Activated CD4-positive, alpha-beta memory T cell treated with anti-CD3 and anti-CD28 coated beads for 36 hours (primary cell): Measurements from ENCODE around the gene PDGFA. TPM values are rescaled to one million over a fixed set of nuclear protein-coding genes. Genes with fewer than 3 reads are reported as not detected.
A peak's percentile ranks its signal among the peaks of the same experiment; 100 is the strongest.

Experiments used
- CTCF ChIA-PET: fragments of 350-600 bp; sonication (Branson Sonifier 250); formaldehyde crosslinking; loops from one replicate; lab custom pipeline; 2021; ENCODE audit warnings: antibody characterized with exemption, inconsistent platforms; lab: Charles Lee
- POLR2A ChIA-PET: fragments of 350-600 bp; sonication (Branson Sonifier 250); formaldehyde crosslinking; loops from one replicate; lab custom pipeline; 2021; ENCODE audit warnings: antibody characterized with exemption; lab: Charles Lee
- DNase-seq: peaks from one replicate; pipeline ENCODE4 v3.0.0-alpha.2; 2020
- H3K27ac Mint-ChIP-seq: one replicate; pipeline ENCODE4 v1.8.0; 2021; ENCODE audit warnings: mixed read lengths
- H3K27me3 Mint-ChIP-seq: one replicate; pipeline ENCODE4 v1.8.0; 2021; ENCODE audit warnings: mixed read lengths
- H3K36me3 Mint-ChIP-seq: one replicate; pipeline ENCODE4 v1.8.0; 2021; ENCODE audit warnings: mixed read lengths
- H3K4me1 Mint-ChIP-seq: one replicate; pipeline ENCODE4 v1.8.0; 2021; ENCODE audit warnings: low read depth, mixed read lengths
- H3K4me3 Mint-ChIP-seq: one replicate; pipeline ENCODE4 v1.8.0; 2021; ENCODE audit warnings: mild to moderate bottlenecking, mixed read lengths
- H3K9me3 Mint-ChIP-seq: one replicate; pipeline ENCODE4 v1.8.0; 2021; ENCODE audit warnings: mixed read lengths
- intact Hi-C: fragments of 100-400 bp; cut with micrococcal nuclease; formaldehyde crosslinking; loops from one replicate; pipeline ENCODE4 v1.15.1; 2023
- total RNA-seq, 2 experiments: library from RNA; stranded (reverse); gene quantifications; one replicate each; pipeline ENCODE4 v1.2.3, GENCODE V29; 2021

The PDGFA gene
- total RNA-seq, 2 experiments from 2014 or later, result 6.3 to 6.9 TPM

DNA sequence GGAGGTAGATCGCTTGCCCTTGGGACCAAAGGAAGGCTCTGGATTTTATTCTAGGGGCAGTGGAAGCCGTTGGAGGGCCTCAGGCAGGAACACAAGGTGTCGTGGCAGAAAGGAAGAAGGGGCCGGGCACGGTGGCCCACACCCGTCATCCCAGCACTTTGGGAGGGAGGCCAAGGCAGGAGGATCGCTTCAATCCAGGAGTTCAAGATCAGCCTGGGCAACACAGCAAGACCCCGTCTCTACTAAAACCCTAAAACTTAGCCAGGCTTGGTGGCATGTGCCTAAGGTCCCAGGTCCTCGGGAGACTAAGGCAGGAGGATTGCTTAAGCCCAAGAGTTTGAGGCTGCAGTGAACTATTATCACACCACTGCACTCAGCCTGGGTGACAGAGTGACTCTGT, 5.2 kb upstream of the PDGFA start:
- H3K4me1 Mint-ChIP-seq, result peaks cover 4% of the 10 kb centered on the region
- intact Hi-C loops, result loop anchor here (5.0 kb wide), 1 partner anchor 203 kb away; the partner anchor contains the start of genes DNAAF5 and PRKAR1B
- CTCF ChIA-PET, result no interaction called here

DNA sequence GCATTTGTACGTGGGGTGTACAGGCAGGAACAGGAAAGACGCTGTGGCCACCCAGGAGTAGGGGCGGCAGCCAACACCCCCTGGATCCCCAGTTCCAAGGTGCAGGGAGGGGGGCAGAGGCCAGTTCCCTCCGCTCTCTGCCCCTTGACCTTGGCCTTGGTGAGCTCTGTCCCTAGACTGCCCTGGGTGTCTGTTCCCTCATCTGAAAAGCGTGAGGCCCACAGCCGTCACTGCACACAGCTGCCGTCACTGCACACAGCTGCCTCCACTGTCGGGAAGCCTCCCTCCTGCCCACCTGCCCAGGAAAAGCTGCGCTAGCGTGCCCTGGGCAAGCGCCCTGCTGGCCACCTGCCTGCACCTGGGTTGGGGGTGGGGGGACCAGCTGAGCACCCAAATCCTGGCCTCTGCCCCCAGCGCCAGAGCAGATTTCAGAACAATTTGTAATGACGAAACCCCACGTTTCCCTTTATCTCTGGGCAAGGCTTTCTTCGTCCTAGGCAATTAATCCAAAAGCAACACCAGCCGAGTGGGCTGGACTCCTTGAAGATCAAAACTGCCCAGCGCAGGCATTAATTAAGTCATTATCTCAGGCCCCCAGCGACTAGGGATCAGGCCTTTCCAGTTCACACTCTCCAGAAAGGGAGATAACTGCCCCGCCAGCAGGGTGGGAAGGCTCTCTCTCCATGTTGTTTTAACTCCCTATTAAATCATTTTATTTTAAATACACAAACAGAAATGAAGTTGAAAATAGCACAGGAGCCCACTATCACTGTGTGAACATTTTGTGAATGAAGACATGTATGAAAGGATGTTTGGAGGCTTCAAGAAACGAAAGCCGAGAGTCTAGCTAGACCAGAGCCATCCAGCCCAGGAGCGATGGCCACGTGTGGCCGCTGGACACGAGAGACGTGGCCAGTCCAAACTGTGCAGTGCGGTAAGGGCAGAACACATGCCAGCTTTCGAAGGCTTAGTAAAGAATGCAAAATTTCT, 4.0 kb upstream of the PDGFA start:
- Mint-ChIP-seq H3K4me1 (peaks cover 5% of the 10 kb centered on the region), H3K36me3 (no peaks in the 10 kb centered on the region), H3K27me3 (peaks cover 27% of the 10 kb centered on the region), H3K4me3 (no peak overlapping the region), H3K27ac (no peak overlapping the region), H3K9me3 (no peaks in the 10 kb centered on the region)
- POLR2A ChIA-PET, result no interaction called here
- intact Hi-C loops, result loop anchor here (5.0 kb wide), 1 partner anchor 204 kb away; the partner anchor contains the start of genes DNAAF5 and PRKAR1B
- CTCF ChIA-PET, result no interaction called here
- no peak for DNase-seq

More for the DNA sequence above, 5.2 kb upstream of the PDGFA start:
- peaks cover 26% of the 10 kb centered on the region for H3K27me3 Mint-ChIP-seq
- POLR2A ChIA-PET, result no interaction called here
- no peak overlapping the region for H3K27ac Mint-ChIP-seq
- no peaks in the 10 kb centered on the region for H3K9me3 Mint-ChIP-seq
- no peak for DNase-seq
- no peaks in the 10 kb centered on the region for H3K36me3 Mint-ChIP-seq
- no peak overlapping the region for H3K4me3 Mint-ChIP-seq

DNA sequence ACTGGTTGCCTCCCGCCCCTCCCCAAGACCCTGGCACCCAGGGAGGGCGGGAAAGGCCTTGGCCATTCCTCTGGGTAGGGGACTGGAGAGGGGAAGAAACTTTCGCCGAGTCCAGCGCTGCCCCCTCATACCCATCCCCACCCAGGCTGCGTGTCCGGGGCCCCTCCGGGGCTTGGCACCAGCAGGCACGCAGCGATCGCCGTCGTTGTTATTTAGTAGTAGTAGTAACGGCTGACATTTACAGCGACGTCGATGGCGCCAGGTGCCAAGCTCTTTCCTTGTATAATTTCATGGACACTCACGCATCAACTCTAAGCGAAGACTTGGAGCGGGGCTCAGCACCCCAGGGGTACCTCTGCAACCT, 3.3 kb upstream of the PDGFA start:
- H3K27ac Mint-ChIP-seq, result no peak overlapping the region
- no peak for DNase-seq
- POLR2A ChIA-PET, result no interaction called here
- intact Hi-C loops, result loop anchor here (5.0 kb wide), 1 partner anchor 204 kb away; the partner anchor contains the start of genes DNAAF5 and PRKAR1B
- no peak overlapping the region for H3K4me3 Mint-ChIP-seq
- peaks cover 8% of the 10 kb centered on the region for H3K4me1 Mint-ChIP-seq
- H3K27me3 Mint-ChIP-seq, result peaks cover 28% of the 10 kb centered on the region
- CTCF ChIA-PET, result no interaction called here
- H3K36me3 Mint-ChIP-seq, result no peaks in the 10 kb centered on the region
- H3K9me3 Mint-ChIP-seq, result no peaks in the 10 kb centered on the region

DNA sequence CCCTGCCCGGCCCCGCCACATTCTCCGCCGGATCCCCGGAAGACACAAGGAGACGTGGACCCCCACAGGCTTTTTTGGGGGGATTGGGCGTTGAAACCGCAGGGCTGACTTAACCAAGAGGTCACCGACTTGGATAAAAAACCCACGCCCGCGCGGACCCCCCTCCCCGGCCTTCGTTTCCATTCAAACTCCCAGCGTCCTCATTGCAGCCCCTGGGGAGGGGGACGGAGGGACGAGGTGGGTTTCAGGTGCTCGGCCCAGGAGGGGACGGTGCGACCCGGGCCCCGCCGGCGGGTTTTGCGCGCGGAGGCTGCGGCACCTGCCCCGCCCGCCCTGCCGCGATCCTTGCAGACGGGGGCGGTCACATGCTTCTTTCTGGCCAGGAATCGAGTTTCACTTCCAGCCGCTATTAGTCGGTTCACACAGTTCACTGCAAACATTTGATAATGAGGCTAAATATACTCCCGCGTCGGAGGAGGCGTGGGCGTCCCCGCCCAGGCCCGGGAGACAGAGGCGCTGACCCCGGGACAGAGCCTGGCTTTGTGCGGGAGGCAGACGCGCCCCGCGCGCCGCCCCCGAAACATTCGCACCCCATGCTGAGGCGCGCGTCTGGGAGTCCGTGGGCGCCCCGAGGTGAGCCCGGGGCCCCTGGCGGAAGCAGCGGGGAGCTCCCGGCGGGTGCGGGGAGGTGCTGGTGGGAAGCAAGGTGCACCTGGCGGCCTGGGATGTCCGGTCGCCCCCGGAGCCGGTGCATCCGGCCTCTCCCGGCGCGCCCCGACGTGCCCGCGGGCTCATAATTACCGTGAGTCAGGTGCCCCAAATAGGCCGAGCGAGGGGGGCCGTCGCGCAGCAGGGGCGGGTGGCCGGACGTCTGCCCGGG, 2.7 kb upstream of the PDGFA start:
- no peak overlapping the region for H3K4me3 Mint-ChIP-seq
- CTCF ChIA-PET, result no interaction called here

DNA sequence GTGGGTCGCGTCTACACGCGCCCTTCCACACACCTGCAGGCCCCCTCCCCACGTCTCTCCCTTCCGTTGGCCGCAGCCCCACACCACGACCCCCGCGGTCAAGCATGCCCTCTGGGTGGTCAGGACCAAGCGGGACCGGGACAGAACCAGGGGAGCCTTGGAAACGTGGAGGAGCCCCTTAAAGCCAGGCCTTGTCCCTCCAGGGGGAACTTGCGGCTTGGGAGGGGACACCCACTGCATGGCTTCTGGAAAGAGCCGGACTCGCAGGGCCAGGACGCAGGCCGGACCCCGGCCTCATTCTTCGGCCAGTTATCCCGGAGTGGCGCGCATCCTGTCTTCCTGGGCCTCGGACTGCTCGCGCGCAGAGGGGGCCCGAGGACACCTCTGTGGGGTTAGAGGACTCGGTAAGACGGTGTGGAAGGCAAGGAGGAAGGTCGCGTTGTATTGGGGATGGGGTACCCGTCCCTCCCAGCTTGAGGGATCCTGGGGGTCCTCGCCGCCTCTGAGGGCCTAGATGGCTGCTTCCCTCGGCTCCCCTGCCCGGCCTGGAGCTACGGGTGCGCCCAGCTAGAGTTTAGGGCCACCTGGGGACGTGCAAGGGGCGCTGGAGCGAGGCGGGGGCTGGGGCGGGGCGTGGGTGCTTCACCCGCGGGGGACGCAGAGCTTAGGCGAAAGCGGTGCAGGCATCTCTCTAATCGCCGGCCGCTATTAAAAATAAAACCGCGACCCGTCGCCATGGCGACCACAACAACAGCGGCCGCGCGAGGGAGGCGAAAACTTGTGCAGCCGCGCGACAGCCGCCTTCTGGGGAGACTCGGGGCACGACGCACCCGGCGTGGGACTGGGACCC, 1.8 kb upstream of the PDGFA start:
- POLR2A ChIA-PET, result no interaction called here
- CTCF ChIA-PET, result no interaction called here
- H3K9me3 Mint-ChIP-seq, result no peaks in the 10 kb centered on the region
- intact Hi-C loops, result loop anchor here (5.0 kb wide), 1 partner anchor 206 kb away; the partner anchor contains the start of genes DNAAF5 and PRKAR1B
- peaks cover 12% of the 10 kb centered on the region for H3K4me1 Mint-ChIP-seq
- H3K36me3 Mint-ChIP-seq, result no peaks in the 10 kb centered on the region
- no peak overlapping the region for H3K27ac Mint-ChIP-seq
- H3K4me3 Mint-ChIP-seq, result peak overlapping the region; percentile 12
- H3K27me3 Mint-ChIP-seq, result peaks cover 31% of the 10 kb centered on the region
- no peak for DNase-seq

More for the DNA sequence above, 2.7 kb upstream of the PDGFA start:
- intact Hi-C loops, result loop anchor here (5.0 kb wide), 1 partner anchor 205 kb away; the partner anchor contains the start of genes DNAAF5 and PRKAR1B
- H3K9me3 Mint-ChIP-seq, result no peaks in the 10 kb centered on the region
- POLR2A ChIA-PET, result no interaction called here
- peaks cover 31% of the 10 kb centered on the region for H3K27me3 Mint-ChIP-seq
- DNase-seq, result peak; percentile 40
- peaks cover 12% of the 10 kb centered on the region for H3K4me1 Mint-ChIP-seq
- H3K27ac Mint-ChIP-seq, result no peak overlapping the region
- H3K36me3 Mint-ChIP-seq, result no peaks in the 10 kb centered on the region

DNA sequence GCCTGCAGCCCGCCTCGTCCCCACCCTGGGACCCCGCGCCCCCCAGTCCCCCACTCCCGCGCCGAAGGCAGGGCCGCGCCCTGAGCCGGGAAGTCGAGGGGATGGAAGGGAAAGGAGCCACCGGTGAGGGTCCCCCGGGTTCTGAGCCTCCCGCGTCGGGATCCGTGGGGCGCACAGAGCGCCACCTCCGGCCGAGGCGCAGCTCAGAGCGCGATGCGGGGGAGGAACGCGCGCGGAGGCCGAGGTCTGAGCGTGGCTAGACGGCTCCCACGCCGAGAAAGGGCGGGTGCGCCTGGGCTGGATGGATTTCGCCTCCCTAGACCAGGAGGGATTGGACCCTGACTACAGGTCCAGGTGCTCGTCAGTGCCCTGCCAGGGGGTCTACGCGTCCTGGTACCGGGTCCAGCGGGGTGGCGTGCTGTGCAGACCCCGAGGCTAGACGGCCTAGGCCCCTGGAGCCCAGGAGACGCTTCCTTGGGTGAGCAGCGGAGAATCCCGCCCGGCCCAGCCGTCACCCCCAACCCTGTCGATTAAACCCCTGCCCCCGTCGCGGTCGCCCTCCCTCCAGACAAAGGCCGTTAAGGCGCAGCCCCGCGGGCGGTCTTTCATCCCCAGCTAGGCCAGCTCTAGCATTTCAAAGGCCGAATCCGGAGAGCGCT, 986 bp upstream of the PDGFA start:
- no peak overlapping the region for H3K27ac Mint-ChIP-seq
- H3K9me3 Mint-ChIP-seq, result no peaks in the 10 kb centered on the region
- CTCF ChIA-PET, result no interaction called here
- no peaks in the 10 kb centered on the region for H3K36me3 Mint-ChIP-seq
- H3K4me3 Mint-ChIP-seq, result no peak overlapping the region
- H3K27me3 Mint-ChIP-seq, result peaks cover 38% of the 10 kb centered on the region
- POLR2A ChIA-PET, result no interaction called here
- peaks cover 16% of the 10 kb centered on the region for H3K4me1 Mint-ChIP-seq
- intact Hi-C loops, result loop anchor here (5.0 kb wide), 1 partner anchor 207 kb away; the partner anchor contains the start of genes DNAAF5 and PRKAR1B
- no peak for DNase-seq

DNA sequence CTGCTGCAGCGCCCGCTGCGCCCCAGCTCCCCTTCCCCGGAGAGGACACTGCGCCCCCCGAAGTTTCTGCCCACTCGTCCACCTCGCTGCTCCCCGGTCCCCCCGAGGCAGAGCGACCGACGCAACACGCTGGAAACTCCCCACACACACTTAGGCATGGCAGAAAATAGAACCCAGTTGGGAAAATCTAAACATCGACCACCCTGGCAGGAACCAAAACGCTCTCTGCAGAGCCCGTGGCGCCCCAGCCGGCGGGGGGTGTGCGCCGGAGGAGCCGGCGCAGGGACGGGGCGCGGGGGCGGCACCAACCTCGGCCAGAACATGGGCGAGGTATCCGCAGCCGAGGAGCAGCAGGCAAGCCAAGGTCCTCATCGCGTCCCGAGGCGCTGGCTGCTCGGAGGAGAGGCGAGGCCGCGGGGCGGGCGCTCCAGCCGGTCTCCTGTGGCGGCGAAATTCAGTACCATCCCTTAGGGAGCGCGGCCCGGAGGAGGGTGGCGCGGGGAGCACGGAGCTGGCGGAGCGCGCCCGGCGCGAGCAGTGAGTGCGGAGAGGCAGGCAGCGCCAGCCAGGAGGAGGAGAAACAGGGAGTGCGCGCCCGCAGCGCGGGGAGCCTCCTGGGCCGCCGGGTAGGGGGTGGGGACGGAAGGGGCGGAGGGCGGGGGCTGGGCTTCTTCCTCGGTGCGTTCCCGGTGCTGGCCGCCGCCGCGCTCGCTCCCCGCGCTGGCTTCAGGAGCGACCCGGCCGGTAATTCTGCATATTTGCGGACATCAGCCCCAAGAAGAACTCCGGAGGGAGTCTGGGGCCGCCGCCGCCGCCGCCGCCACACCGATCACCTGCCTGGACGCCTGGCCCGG, 789 bp downstream of the PDGFA start:
- no peak overlapping the region for H3K27ac Mint-ChIP-seq
- CTCF ChIA-PET, result interaction anchor here (1.0 kb wide), 1 partner anchor 87 kb away, joined by 3 read pairs; no protein-coding TSS in a partner anchor

DNA sequence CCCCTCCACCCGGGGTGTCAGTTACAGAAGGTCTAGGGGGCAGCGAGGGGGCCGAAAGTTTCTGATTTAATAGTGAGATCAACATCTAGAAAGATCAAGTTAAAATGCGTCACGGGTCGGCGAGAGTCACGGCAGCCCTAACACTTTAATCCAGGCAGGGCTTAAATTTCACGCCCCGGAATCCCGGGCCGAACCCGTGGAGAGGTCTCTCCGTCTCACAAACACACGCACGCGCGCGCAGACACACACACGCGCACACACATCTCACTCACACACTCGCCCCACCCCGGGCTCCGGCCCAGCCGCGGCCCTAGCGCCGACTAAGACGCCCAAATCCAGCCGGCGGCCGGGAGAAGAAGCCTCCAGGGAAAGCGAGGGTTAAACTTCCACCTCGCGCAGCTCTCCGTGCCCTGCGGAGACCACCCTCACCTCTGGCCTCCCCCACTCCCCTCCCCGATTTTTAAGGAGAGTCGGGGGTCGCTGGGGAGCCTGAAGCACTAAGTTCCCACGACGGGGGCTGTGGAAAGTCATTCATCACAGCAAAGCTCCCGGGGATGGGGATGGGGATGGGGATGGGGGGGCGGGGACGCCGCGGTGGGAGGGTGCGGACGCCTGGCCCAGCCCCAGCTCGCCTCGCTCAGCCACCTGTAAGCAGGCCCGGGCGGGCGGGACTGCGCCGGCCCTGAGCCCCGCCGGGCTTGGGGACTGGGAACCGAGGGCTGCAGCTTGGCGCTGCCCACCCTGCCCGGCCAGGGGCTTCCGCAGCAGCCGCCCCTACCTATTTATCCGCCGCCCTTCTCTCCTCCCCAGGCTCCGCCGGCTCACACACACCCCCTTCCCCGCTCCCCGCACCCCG, 1.6 kb downstream of the PDGFA start:
- no peaks in the 10 kb centered on the region for H3K9me3 Mint-ChIP-seq
- POLR2A ChIA-PET, result no interaction called here
- intact Hi-C loops, result loop anchor here (5.0 to 10.0 kb wide), 3 partner anchors 64 to 153 kb away; no protein-coding TSS in a partner anchor
- peaks cover 23% of the 10 kb centered on the region for H3K4me1 Mint-ChIP-seq
- CTCF ChIA-PET, result interaction anchor here (1.0 kb wide), 1 partner anchor 86 kb away, joined by 3 read pairs; no protein-coding TSS in a partner anchor
- peaks cover 36% of the 10 kb centered on the region for H3K27me3 Mint-ChIP-seq
- no peak overlapping the region for H3K27ac Mint-ChIP-seq
- no peaks in the 10 kb centered on the region for H3K36me3 Mint-ChIP-seq
- peak overlapping the region; percentile 79 for H3K4me3 Mint-ChIP-seq
- peak; percentile 37 for DNase-seq

More for the DNA sequence above, 789 bp downstream of the PDGFA start:
- Mint-ChIP-seq H3K4me3 (peak overlapping the region; percentile 79), H3K36me3 (no peaks in the 10 kb centered on the region), H3K4me1 (peaks cover 19% of the 10 kb centered on the region), H3K27me3 (peaks cover 39% of the 10 kb centered on the region), H3K9me3 (no peaks in the 10 kb centered on the region)
- POLR2A ChIA-PET, result interaction anchor here (1.0 kb wide), 1 partner anchor 85 kb away, joined by 4 read pairs; no protein-coding TSS in a partner anchor
- intact Hi-C loops, result loop anchor here (5.0 to 10.0 kb wide), 3 partner anchors 63 to 154 kb away; no protein-coding TSS in a partner anchor
- peak; percentile 66 for DNase-seq

DNA sequence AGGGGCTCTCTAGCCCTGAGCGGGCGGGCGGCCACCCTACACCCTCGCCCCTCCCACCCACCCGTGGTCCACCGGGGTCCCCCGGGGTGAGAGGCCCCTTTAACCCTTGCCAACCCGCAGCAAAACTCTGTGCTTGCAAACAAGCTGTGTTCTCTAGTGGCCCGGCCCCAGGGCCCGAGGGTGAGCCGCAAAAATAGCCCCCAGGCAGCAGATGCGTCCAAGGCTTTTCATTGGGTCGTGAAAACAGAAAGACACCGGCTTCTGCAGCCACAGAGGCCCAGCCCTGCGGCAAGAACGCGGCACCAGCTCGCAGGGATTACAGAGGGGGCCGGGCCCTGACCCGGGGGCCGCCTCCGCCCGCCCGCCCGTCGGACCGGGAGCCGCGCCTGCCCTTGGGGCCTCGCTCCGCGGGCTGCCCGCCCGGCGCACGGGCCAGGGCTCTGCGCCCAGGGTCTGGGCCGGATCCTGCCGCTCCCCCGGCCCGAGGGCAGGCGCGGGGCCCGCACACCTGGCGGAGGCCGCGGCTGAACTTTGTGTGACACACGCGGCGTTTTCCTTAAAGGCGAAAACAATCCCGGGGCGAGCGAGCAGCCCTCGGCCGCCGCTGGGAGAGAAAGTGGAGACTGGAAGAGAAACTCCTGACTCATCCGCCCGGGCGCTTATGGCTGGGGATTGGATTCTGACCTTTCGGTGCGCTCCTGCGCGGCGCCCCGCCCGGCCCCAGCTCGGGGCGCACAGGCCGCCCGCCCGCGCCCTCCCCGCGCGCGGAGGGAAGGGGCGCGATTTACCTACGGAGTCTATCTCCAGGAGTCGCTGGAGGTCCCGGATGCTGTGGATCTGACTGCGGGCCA, 2.8 kb downstream of the PDGFA start:
- POLR2A ChIA-PET, result no interaction called here
- H3K27ac Mint-ChIP-seq, result no peak overlapping the region
- no peaks in the 10 kb centered on the region for H3K36me3 Mint-ChIP-seq
- H3K4me3 Mint-ChIP-seq, result no peak overlapping the region
- no peaks in the 10 kb centered on the region for H3K9me3 Mint-ChIP-seq
- peaks cover 34% of the 10 kb centered on the region for H3K27me3 Mint-ChIP-seq
- peaks cover 23% of the 10 kb centered on the region for H3K4me1 Mint-ChIP-seq
- intact Hi-C loops, result loop anchor here (5.0 to 10.0 kb wide), 3 partner anchors 65 to 152 kb away; no protein-coding TSS in a partner anchor
- DNase-seq, result peak; percentile 55
- CTCF ChIA-PET, result no interaction called here
